GM21723 (cell line): Measurements from ENCODE around the gene ATP11A.
"Not testable (repeated sequence)": the region's sequence is repeated elsewhere in the genome, so short reads cannot be mapped to it uniquely, and the experiment has no call there.

ENCODE experiments used
- ATAC-seq: cut with Tn5 transposase; IDR thresholded peaks from one replicate; pipeline ENCODE4 v1.9.1; 2021; ENCODE audit warnings: mild to moderate bottlenecking, moderate library complexity; ENCODE audit not compliant: unreplicated experiment

ATP11A gene

DNA sequence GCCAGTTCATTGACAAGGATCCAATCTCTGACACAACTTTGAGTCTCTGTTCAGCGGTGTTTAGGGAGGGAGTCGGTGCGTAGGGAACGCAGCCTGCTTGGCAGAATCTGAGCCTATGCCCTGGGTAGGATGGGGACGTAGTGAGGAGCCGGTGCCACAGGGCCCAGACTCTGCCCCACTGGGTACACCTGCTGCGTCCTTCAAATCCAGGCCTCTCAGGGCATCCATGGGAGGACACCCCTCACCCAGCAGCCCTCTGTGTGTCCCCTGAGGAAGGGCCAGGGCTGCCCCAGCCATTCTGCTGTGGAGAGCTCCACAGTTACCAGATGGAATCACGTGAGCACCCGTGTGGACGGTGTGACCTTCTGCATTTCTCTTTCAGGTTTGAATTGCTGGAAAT is 146.0 kb downstream of the ATP11A start:
- no peak for ATAC-seq

- no peak for ATAC-seq
These were observed 147.1 kb downstream of the ATP11A start for GRCh38 chr13:112836940-112837339.

GRCh38 chr13:112837371-112838037 is 147.7 kb downstream of the ATP11A start:
- no peak for ATAC-seq

DNA sequence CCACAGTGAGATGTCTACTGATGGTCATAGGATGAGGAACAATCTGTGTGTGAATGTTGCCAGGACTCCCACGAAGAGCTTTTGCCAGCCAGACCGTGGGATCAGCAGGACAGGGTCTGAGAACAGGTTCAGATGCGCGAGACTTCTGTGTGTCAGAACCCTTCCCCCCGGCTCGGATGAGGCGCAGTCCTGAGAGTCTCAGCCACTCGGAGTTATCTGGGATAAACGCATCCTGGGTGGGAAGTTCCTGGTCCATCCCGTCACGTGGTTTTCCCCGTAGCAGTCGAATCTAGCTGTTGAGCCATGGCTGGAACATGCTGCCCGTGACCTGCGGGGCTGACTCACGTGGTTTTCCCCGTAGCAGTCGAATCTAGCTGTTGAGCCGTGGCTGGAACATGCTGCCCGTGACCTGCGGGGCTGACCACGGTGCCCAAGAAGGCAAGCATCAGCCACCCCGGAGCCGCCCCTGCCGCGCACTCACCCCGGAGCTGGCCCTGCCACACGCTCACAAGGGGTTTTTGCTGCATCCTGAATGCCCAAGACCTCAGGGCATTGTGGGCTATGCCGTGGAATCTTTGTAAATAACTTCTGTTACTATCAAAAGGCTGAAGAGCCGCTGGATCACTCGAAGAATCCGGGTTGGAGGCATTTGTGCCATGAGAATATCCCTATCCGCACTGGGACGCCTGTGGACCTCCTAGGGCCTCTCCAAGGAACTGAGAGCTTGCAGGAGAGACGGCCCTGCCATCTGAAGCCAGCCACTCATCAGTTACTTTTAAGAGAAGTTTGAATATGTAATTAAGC is 148.4 kb downstream of the ATP11A start:
- ATAC-seq: no peak

DNA sequence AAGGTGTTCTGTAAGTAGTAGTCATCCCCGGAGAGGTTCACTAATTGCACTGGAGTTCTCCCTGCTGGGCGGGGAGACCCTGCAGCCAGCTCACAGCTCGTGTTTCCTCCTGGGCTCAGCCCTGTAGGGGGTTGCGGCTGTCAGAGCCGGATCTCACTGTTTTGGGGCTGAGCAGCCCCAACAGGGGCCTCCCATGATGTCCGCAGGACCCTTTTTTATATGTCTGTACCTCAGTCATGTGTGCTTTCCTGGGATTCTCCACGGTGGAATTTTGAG is 148.9 kb downstream of the ATP11A start:
- no peak for ATAC-seq

- no peak for ATAC-seq
These were observed 149.7 kb downstream of the ATP11A start for GRCh38 chr13:112839356-112840105.

DNA sequence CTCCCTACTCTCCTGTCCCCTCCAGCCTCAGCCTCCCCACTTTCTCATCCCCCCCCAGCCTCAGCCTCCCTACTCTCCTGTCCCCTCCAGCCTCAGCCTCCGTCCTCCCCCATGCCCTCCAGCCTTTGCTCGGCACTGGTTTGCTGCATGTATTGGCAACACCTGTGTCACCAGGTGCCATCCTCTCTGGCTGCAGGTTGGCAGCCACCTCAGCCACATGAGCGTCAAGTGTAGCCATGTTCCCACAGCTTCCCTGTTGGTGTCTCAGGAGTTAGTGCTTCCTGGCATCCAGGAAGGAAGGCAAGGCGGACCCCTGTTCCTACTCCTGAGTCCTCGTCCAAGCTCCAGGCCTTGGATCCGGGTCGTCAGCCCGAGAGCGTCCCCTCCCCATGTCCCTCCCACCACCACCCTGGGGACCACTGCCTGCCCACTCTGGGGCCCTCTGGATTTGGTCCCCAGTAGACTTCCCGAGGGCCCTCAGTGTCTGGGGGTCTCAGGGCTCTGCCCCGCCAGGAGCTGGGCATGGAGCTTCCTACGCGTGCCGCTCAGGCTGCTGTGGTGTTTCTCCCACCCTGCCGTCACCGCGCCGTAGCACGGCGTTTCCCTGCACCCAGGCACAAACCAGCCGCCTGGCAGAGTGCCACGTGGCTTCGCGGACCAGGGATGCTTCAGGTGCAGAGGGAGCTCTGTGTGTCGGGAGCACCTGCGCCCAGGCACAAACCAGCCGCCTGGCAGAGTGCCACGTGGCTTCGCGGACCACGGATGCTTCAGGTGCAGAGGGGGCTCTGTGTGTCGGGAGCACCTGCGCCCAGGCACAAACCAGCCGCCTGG is 150.8 kb downstream of the ATP11A start:
- ATAC-seq: no peak

- ATAC-seq: not testable (repeated sequence)
These were observed 151.6 kb downstream of the ATP11A start for GRCh38 chr13:112841303-112842015.

DNA sequence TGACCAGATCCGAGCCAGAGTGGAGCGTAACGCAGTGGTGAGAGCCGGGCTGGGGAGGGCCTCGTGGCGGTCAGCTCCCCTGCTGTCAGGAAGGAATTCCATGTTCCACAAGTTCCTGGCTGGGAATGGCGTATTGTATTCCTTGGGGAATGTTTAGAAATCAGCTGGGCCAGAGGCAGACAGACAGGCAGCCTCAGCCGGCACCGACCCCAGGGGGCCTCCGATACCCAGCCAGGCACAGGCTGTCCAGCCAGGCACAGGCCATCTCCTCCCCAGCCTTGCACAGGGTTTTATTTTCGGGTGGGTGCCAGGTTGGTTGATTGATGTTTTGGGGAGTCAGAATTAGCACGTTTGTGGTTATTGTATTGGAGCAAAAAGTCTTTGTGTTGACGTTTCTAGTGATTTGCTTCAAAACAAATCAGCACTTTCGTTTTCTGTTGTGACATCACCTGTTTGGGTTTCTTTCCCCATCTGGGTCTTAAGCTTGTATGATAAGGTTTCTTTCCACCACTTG is 152.6 kb downstream of the ATP11A start:
- no peak for ATAC-seq

DNA sequence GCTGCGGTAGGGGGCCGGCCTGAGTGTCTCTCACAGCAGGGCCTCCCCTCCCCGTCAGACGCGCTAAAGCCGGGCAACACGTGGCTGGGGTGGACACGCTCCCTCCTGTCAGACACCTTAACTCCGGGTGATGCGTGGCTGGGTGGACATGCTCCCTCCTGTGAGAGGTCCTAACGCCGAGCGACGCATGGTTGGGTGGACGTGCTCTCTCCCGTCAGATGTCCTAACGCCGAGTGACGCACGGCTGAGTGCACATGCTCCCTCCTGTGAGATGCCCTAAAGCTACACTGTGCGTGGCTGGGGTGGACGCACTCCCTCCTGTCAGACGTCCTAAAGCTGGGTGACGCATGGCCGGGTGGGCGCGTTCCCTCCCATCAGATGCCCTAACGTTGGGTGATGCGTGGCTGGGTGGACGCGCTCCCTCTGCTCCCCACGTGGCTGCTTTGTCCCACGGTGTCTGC is 153.1 kb downstream of the ATP11A start:
- no peak for ATAC-seq

DNA sequence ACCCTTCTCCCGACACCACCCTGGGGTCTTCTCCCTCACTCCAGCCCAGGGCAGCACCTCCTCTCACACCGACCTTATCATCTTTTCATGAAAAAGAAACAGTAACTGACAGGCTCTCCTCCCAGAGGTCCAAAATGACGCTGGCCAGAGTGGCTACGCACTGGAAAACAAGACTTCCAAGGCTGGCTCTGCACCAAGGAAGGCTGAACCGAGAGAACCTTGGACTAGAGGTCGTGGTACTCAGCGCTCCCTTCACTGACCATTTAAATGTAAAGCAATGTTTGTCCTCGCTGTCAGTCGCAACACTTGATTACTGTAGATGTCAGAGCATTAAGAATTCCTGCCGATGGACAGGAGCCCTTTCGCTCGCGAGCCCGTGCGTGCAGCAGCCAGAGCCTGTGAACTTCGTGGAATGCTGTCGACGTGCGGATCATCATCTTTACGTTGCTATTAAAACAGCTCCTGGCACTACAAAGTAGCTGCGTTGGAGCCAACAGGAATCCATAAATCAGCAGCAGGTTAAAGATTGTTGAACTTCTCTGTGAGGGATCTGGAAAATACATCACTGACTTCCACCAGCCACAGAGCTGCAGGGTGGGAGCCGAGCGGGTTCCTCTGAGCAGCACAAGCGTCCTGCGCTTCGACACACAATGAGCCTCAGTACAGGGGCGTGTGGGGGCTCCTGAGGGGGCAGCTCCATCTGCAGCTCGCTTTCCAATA is 153.7 kb downstream of the ATP11A start:
- ATAC-seq: no peak

- no peak for ATAC-seq
These were observed 154.6 kb downstream of the ATP11A start for GRCh38 chr13:112844411-112844810.

- no peak for ATAC-seq
These were observed 155.0 kb downstream of the ATP11A start for GRCh38 chr13:112844879-112845278.

DNA sequence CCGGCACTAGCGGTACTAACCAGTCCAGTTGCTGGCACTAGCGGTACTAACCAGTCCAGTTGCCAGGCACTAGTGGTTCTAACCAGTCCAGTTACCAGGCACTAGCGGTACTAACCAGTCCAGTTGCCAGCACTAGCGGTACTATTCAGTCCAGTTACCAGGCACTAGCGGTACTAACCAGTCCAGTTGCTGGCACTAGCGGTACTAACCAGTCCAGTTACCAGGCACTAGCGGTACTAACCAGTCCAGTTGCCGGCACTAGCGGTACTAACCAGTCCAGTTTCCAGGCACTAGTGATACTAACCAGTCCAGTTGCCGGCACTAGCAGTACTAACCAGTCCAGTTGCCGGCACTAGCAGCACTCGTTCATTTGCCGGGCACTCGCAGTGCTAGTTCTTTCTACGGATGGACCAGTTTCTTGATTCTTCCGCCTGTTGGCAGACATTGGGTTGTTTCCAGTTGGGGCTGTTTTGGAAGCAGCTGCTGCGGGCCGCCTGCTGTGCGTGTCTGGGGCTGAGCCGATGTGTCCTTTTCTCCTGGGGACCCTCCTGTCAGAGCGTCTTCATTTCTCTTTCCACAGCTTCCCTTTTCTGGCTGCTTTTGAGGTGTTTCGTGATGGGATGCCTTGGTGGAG is 155.8 kb downstream of the ATP11A start:
- no peak for ATAC-seq

DNA sequence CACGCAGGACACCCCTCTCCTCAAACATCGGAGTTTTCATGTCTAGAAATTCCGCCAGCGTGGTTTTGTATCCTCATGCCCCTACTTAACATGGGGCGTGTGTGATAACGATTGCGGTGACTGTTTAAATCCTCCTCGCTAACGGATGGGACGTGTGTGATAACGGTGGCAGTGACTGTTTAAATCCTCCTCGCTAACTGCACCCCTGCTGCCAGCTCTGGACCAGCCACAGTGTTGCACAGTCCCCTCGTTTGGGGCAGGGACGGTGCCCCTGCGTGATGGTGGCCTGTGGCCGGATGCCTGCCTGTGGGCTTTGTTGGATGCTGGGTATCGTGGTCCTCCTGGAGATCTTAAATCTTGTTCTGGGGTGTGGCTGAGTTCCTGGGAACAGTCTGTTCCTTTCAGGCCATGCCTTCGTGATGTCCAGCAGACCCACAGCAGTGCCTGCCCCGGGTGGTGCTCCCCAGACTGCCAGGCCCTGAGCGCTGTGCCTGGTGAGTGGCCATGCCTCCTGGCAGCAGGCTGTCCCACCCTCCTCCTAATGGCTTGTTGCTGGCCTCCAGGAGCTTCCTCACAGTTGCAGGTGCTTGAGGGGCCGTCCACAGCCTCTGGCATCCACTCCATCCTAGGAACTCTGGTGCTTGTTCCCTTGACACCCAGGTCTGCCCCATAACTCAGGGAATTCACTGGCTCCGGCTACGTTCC is 156.7 kb downstream of the ATP11A start:
- no peak for ATAC-seq

DNA sequence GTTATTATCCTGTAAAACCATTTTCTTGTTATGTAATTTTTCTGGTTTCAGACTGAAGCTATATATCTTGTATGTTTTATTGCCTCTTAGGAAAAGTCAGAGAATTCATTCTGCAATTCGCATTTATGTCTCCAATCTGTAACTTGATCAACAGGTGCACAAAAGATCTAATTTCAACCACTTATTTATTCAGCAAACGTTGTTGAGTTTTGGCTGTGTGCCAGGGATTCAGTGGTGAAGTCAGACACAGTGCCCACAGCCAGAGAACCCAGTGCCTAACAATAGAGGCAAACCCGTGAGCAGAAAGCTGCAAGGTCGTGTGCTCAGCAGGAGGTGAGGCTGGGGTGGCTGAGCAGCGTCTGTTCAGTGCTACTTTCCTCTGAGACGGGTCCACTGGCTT is 159.7 kb downstream of the ATP11A start:
- no peak for ATAC-seq

DNA sequence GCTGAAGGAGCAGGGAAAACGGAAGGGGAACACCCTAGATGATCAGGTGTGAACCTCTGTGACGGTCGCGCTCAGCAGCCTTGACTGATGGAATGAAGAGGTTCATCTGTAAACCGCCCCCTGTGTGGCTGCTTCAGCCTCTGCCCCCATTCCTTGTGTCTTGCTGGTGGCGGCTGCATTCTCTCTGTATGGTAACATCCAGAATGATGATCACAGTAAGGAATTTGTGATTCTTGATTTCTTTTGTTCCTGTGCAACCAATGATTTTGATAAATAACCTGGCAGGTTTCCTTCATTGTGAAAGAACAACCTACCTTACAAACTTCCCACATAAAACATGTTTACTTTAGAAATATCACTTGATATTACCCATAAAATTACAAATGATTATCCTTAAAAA is 160.4 kb downstream of the ATP11A start:
- no peak for ATAC-seq
